WTC11 (cell line): Measurements from ENCODE around the gene PSPC1. TPM values are rescaled to one million over a fixed set of nuclear protein-coding genes. Genes with fewer than 3 reads are reported as not detected.
"Not testable (repeated sequence)": the region's sequence is repeated elsewhere in the genome, so short reads cannot be mapped to it uniquely, and the experiment has no call there.

Experiments
- ATAC-seq: fragments of 200-7000 bp; cut with Tn5 transposase; 2 replicates; pipeline ENCODE4 v1.10.0; 2021; ENCODE audit warnings: mild to moderate bottlenecking, moderate library complexity
- CTCF ChIA-PET: fragments of 300-600 bp; sonication (Branson Sonifier 250); formaldehyde crosslinking; loops from one replicate; lab custom pipeline; 2021; ENCODE audit warnings: antibody characterized with exemption; lab: Charles Lee
- POLR2A ChIA-PET: fragments of 350-600 bp; sonication (Branson Sonifier 250); formaldehyde crosslinking; loops from one replicate; lab custom pipeline; 2021; ENCODE audit warnings: antibody characterized with exemption; lab: Charles Lee
- DNase-seq: peaks from one replicate; pipeline ENCODE4 v3.0.0; 2021; ENCODE audit warnings: low spot score
- H3K27ac Mint-ChIP-seq: 2 replicates; pipeline ENCODE4 v1.8.0; 2021; ENCODE audit warnings: mixed read lengths
- H3K27me3 Mint-ChIP-seq: 2 replicates; pipeline ENCODE4 v1.8.0; 2021; ENCODE audit warnings: low read depth, mild to moderate bottlenecking, moderate library complexity, mixed read lengths
- H3K36me3 Mint-ChIP-seq: 2 replicates; pipeline ENCODE4 v1.8.0; 2021; ENCODE audit warnings: mixed read lengths
- H3K4me1 Mint-ChIP-seq: 2 replicates; pipeline ENCODE4 v1.8.0; 2022; ENCODE audit warnings: mixed read lengths
- H3K4me3 Mint-ChIP-seq: 2 replicates; pipeline ENCODE4 v1.8.0; 2021; ENCODE audit warnings: mild to moderate bottlenecking, moderate library complexity, mixed read lengths
- H3K9me3 Mint-ChIP-seq: 2 replicates; pipeline ENCODE4 v1.8.0; 2021; ENCODE audit warnings: mixed read lengths
- CREB1 ChIP-seq: sonication (generic); formaldehyde crosslinking; IDR thresholded peaks from 2 replicates; pipeline ENCODE4 v1.8.0; 2023; ENCODE audit warnings: mild to moderate bottlenecking, missing genetic modification reagents
- FOXK1 ChIP-seq: sonication (generic); formaldehyde crosslinking; IDR thresholded peaks from 2 replicates; pipeline ENCODE4 v1.8.0; 2022; ENCODE audit warnings: mild to moderate bottlenecking, moderate library complexity, missing genetic modification reagents
- GRHL2 ChIP-seq: fragments of 250-450 bp; sonication (Bioruptor Pico); IDR thresholded peaks from 2 replicates; pipeline ENCODE4 v1.8.0; 2022; ENCODE audit warnings: mild to moderate bottlenecking, moderate library complexity; ENCODE audit not compliant: insufficient replicate concordance, severe bottlenecking
- MXD4 ChIP-seq: fragments of 250-450 bp; sonication (Bioruptor Pico); IDR thresholded peaks from 2 replicates; pipeline ENCODE4 v1.8.0; 2021; ENCODE audit warnings: mild to moderate bottlenecking, moderate library complexity, borderline replicate concordance
- OVOL2 ChIP-seq: fragments of 250-450 bp; sonication (Bioruptor Pico); IDR thresholded peaks from 2 replicates; pipeline ENCODE4 v1.9.0; 2021; ENCODE audit warnings: mild to moderate bottlenecking, borderline replicate concordance
- ZNF121 ChIP-seq: sonication (generic); formaldehyde crosslinking; IDR thresholded peaks from 2 replicates; pipeline ENCODE4 v1.8.0; 2023; ENCODE audit warnings: missing genetic modification reagents
- total RNA-seq: library from RNA; stranded (reverse); gene quantifications from 3 replicates; pipeline ENCODE4 v1.2.3, GENCODE V29; 2021
- TF ChIP-seq, protein P1 (sequence below): sonication (generic); formaldehyde crosslinking; IDR thresholded peaks from 2 replicates; pipeline ENCODE4 v1.8.1; 2023; ENCODE audit warnings: mild to moderate bottlenecking, moderate library complexity, missing genetic modification reagents
- TF ChIP-seq, protein P2 (sequence below): fragments of 250-450 bp; sonication (Bioruptor Pico); IDR thresholded peaks from 2 replicates; pipeline ENCODE4 v1.9.0; 2021; ENCODE audit warnings: mild to moderate bottlenecking

The PSPC1 gene
- total RNA-seq, 1 experiment from 2014 or later, result 67.5 TPM

DNA sequence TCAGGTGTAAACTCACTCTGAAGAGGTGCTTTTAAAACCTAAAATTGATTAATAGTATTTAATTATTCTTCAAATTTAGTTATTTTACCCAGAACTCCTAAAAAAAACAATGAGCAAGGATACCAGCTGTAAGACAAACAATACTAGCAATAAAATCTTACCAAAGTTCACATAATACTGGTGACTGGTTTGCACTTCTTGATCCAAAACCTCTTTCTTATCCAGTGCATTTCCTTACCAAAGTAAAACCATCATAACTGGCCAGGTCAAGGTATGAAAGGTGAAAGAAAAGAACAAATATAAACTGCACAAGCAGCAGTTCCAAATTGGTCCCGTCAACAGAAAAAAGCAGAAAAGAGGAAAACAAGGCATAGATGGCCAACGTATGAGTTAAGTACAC, 62.7 kb downstream of the PSPC1 start (continued):
- TF ChIP-seq, protein P1, sequence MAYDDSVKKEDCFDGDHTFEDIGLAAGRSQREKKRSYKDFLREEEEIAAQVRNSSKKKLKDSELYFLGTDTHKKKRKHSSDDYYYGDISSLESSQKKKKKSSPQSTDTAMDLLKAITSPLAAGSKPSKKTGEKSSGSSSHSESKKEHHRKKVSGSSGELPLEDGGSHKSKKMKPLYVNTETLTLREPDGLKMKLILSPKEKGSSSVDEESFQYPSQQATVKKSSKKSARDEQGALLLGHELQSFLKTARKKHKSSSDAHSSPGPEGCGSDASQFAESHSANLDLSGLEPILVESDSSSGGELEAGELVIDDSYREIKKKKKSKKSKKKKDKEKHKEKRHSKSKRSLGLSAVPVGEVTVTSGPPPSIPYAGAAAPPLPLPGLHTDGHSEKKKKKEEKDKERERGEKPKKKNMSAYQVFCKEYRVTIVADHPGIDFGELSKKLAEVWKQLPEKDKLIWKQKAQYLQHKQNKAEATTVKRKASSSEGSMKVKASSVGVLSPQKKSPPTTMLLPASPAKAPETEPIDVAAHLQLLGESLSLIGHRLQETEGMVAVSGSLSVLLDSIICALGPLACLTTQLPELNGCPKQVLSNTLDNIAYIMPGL (CRISPR knock-in tag), result no peak
- TF ChIP-seq FOXK1 (CRISPR knock-in tag) (no peak), ZNF121 (CRISPR knock-in tag) (no peak)

DNA sequence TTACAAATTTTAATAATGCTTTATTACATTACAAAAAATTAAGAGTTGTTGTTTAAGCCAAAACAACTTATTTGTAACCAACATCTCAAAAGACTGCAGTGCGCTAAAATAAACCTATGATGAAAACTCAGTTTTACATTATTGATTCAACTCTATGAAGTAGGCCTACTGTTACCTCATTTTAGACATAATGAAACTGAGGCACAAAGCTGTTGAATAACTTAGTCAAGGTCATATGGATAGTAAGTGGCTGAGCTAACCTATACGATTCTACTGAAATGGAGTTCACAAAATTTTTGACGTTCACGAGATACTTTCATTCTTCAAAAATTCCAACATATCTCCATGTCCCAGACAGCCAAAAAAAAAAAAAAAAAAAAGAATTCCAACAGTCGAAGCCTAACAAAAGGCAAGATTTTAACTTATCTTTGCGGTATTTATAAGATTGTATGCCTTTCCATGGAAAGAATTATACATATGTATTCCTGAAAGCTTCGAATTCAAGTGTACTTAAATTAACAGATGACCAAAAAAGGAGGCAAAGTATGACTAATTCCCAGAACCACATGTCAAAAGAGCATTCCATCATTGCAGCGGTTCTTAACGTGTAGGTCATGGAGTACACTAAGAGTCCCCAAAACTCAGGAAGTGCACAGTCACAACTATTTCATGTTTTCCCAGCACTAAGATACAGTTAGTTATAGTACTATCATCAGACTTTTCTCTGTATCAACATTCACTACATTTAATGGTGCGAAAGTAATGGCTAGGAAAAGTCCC, 69.4 kb downstream of the PSPC1 start:
- TF ChIP-seq MXD4 (CRISPR knock-in tag) (no peak), FOXK1 (CRISPR knock-in tag) (no peak), GRHL2 (no peak), CREB1 (CRISPR knock-in tag) (no peak), OVOL2 (CRISPR knock-in tag) (no peak)
- TF ChIP-seq, protein P2, sequence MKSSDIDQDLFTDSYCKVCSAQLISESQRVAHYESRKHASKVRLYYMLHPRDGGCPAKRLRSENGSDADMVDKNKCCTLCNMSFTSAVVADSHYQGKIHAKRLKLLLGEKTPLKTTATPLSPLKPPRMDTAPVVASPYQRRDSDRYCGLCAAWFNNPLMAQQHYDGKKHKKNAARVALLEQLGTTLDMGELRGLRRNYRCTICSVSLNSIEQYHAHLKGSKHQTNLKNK (CRISPR knock-in tag), result no peak
- TF ChIP-seq, all 79 proteins: peak for 0
- Mint-ChIP-seq H3K9me3 (no peaks in the 10 kb centered on the region), H3K4me1 (no peaks in the 10 kb centered on the region), H3K4me3 (no peak overlapping the region), H3K27me3 (no peaks in the 10 kb centered on the region), H3K27ac (0 out of 2 replicates have a peak overlapping the region, but pooled peaks have one; percentile 53), H3K36me3 (peaks cover 13% of the 10 kb centered on the region)
- ATAC-seq (no peak), DNase-seq (no peak)
- POLR2A ChIA-PET, result no interaction called here
- CTCF ChIA-PET, result no interaction called here

DNA sequence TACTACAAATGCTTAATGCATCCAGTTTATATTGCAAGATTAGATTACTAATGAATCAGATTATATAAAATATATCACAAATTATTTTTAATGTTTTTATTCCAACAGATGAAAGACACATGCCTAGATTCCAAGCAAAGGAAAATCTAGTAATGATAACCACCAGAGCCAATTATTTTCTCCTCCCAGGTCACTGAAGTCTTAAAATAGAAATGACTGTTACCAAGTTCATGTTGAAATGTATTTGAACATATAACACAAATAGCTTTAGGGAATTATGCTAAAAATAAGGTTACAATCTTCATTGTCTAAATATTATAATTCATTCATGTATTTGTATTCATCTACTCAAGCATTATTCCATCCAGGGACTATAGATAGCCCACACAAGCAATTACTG, 73.0 kb downstream of the PSPC1 start:
- CTCF ChIA-PET, result interaction anchor here (1.1 kb wide), 1 partner anchor 108 kb away, joined by 3 read pairs; no protein-coding TSS in a partner anchor
- H3K9me3 Mint-ChIP-seq, H3K36me3 Mint-ChIP-seq, H3K4me1 Mint-ChIP-seq, DNase-seq, POLR2A ChIA-PET, H3K27me3 Mint-ChIP-seq, H3K27ac Mint-ChIP-seq, ATAC-seq, H3K4me3 Mint-ChIP-seq: not testable (repeated sequence)

DNA sequence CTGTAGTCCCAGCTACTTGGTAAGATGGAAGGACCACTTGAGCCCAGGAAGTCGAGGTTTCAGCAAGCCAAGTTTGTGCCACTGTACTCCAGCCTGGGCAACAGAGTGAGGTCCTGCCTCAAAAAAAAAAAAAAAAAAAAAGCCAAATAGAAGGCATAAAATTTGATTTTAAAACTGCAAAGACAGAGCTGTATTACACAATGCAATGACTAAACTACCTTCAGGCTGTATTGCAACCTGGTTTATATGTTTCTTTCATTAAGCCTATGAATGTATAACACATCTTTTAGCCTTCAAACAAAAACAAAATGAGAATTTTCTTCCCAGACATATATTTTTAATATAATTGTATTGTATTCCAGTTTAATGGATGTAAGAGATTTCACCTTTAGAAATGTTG, 73.7 kb downstream of the PSPC1 start:
- H3K36me3 Mint-ChIP-seq, DNase-seq, H3K9me3 Mint-ChIP-seq, H3K27me3 Mint-ChIP-seq, POLR2A ChIA-PET, ATAC-seq, H3K4me3 Mint-ChIP-seq, H3K4me1 Mint-ChIP-seq: not testable (repeated sequence)
- H3K27ac Mint-ChIP-seq, result 0 out of 2 replicates have a peak overlapping the region, but pooled peaks have one; percentile 32
- CTCF ChIA-PET, result interaction anchor here (0.8 kb wide), 1 partner anchor 109 kb away, joined by 3 read pairs; no protein-coding TSS in a partner anchor

DNA sequence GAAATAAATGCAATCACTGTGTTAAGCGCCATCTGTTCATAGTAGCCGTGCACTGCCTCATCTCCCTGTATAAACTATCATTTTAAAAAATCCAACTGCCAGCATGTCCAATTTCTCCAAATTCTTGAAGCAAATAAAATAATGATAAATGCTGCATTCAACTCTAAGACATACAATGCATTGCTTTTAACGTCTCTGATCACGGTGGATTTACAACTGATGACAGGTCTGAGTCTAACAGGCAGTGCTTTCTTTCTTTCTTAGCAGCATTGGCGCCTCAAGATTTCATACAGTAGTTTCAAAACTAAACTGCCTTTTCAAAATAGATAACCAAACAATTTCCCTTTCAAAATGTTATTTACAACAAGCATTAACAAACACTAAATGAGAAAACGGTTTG, 78.5 kb downstream of the PSPC1 start:
- peaks cover 19% of the 10 kb centered on the region for H3K4me1 Mint-ChIP-seq
- ATAC-seq, H3K27ac Mint-ChIP-seq, H3K9me3 Mint-ChIP-seq, POLR2A ChIA-PET, H3K27me3 Mint-ChIP-seq, CTCF ChIA-PET, DNase-seq, H3K36me3 Mint-ChIP-seq, H3K4me3 Mint-ChIP-seq: not testable (repeated sequence)

DNA sequence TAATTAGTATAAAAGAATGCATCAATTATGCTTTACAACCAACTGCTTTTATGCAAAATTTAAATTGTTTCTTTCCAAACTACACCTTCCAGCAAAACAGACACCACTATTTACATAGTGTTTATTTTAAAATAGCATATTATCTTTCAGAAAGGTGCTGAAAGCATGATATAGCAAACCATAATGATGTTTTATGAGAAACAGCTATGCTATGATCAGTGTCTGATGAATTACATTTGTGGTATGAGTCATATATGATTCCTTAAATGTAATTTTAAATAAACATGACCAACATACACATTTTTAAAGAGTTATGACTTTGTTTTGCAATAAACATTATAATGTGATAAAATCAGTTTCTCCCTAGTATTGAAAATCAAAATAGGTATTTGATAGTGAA, 81.1 kb downstream of the PSPC1 start:
- H3K27me3 Mint-ChIP-seq, DNase-seq, CTCF ChIA-PET, H3K9me3 Mint-ChIP-seq, H3K36me3 Mint-ChIP-seq, POLR2A ChIA-PET, ATAC-seq, H3K4me3 Mint-ChIP-seq, H3K27ac Mint-ChIP-seq: not testable (repeated sequence)
- peaks cover 33% of the 10 kb centered on the region for H3K4me1 Mint-ChIP-seq

DNA sequence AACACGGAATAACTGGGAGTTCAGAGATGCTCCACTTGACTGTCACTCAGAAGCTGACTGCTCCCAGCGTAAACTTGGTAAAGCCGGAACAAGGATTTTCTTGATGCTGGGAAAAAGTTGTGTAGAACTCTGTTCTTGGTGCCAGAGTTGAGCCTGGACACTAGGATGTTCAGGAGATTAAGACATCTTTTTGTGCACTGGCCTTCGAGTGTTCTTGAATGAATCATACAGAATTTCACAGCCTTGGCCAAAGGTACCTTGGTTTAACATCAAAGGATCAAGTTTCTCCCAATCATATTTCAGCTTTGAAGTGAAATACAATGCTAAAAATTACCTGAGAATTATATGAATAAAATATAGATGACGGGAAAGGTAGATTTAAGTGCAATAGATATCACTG, 81.8 kb downstream of the PSPC1 start:
- H3K9me3 Mint-ChIP-seq, CTCF ChIA-PET, ATAC-seq, DNase-seq, H3K27ac Mint-ChIP-seq, H3K27me3 Mint-ChIP-seq, POLR2A ChIA-PET, H3K36me3 Mint-ChIP-seq, H3K4me3 Mint-ChIP-seq: not testable (repeated sequence)
- peaks cover 37% of the 10 kb centered on the region for H3K4me1 Mint-ChIP-seq
